GM19463 (cell line): ENCODE measurements around the gene CLECL1.
"Not testable (repeated sequence)": the region's sequence is repeated elsewhere in the genome, so short reads cannot be mapped to it uniquely, and the experiment has no call there.

Source experiments
- ATAC-seq: cut with Tn5 transposase; IDR thresholded peaks from one replicate; pipeline ENCODE4 v1.9.1; 2021; ENCODE audit warnings: mild to moderate bottlenecking, moderate library complexity; ENCODE audit not compliant: unreplicated experiment

CLECL1 gene

GRCh38 chr12:9752145-9752933 is 19.4 kb upstream of the CLECL1 start:
- ATAC-seq: no peak

GRCh38 chr12:9751204-9752144 is 18.6 kb upstream of the CLECL1 start:
- ATAC-seq: no peak

GRCh38 chr12:9750276-9751203 is 17.6 kb upstream of the CLECL1 start:
- peak; percentile 74 for ATAC-seq

GRCh38 chr12:9749640-9750039 is 16.7 kb upstream of the CLECL1 start:
- ATAC-seq: no peak

GRCh38 chr12:9745199-9745598 is 12.3 kb upstream of the CLECL1 start:
- no peak for ATAC-seq

GRCh38 chr12:9742661-9743060 is 9.8 kb upstream of the CLECL1 start:
- no peak for ATAC-seq

GRCh38 chr12:9741726-9742125 is 8.8 kb upstream of the CLECL1 start:
- peak; percentile 66 for ATAC-seq

- ATAC-seq: no peak
These were observed 7.3 kb upstream of the CLECL1 start for GRCh38 chr12:9740106-9740750.

GRCh38 chr12:9739404-9740105 is 6.7 kb upstream of the CLECL1 start:
- ATAC-seq: not testable (repeated sequence)

GRCh38 chr12:9738905-9739304 is 6.0 kb upstream of the CLECL1 start:
- ATAC-seq: not testable (repeated sequence)

- ATAC-seq: no peak
These were observed 4.2 kb upstream of the CLECL1 start for GRCh38 chr12:9736936-9737705.

- no peak for ATAC-seq
These were observed 2.7 kb upstream of the CLECL1 start for GRCh38 chr12:9735601-9736000.

- no peak for ATAC-seq
These were observed 1.1 kb downstream of the CLECL1 start for GRCh38 chr12:9731797-9732196.

GRCh38 chr12:9731393-9731792 is 1.5 kb downstream of the CLECL1 start:
- ATAC-seq: no peak

- ATAC-seq: no peak
These were observed 2.3 kb downstream of the CLECL1 start for GRCh38 chr12:9730591-9730990.

- no peak for ATAC-seq
These were observed 2.9 kb downstream of the CLECL1 start for GRCh38 chr12:9730011-9730410.

GRCh38 chr12:9729082-9729481 is 3.8 kb downstream of the CLECL1 start:
- ATAC-seq: no peak

GRCh38 chr12:9727813-9728212 is 5.1 kb downstream of the CLECL1 start:
- ATAC-seq: no peak
